GM21526 (cell line): ENCODE results near the gene TNS1.

Source experiments
- ATAC-seq: cut with Tn5 transposase; IDR thresholded peaks from one replicate; pipeline ENCODE4 v1.9.1; 2021; ENCODE audit warnings: moderate library complexity; ENCODE audit not compliant: unreplicated experiment, low FRiP score

Gene TNS1

GRCh38 chr2:217964275-217965161 lies 38.3 kb downstream of the TNS1 start:
- no peak for ATAC-seq

GRCh38 chr2:217960351-217960750 lies 42.4 kb downstream of the TNS1 start:
- ATAC-seq, result no peak

GRCh38 chr2:217959723-217960122 lies 43.1 kb downstream of the TNS1 start:
- no peak for ATAC-seq

DNA sequence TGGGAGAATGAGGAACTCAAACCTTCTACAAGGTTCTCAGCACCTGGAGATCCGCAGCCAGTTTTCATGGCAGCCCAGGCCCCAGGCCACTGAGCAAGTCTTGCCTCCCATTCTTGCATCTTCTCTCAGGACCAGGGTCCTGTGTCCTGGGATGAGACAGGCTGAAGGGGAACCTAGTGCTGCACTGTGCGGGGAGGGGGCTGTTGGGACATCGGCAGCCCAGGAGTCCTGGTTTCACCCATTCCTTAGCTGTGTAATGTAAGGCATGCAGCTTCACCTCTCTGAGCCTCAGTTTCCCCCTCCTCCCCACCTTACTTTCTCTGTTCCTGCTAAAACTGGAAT lies 43.9 kb downstream of the TNS1 start:
- no peak for ATAC-seq

- no peak for ATAC-seq
These were observed 44.5 kb downstream of the TNS1 start for GRCh38 chr2:217958206-217958883.

GRCh38 chr2:217956586-217957457 lies 46.0 kb downstream of the TNS1 start:
- ATAC-seq, result no peak

DNA sequence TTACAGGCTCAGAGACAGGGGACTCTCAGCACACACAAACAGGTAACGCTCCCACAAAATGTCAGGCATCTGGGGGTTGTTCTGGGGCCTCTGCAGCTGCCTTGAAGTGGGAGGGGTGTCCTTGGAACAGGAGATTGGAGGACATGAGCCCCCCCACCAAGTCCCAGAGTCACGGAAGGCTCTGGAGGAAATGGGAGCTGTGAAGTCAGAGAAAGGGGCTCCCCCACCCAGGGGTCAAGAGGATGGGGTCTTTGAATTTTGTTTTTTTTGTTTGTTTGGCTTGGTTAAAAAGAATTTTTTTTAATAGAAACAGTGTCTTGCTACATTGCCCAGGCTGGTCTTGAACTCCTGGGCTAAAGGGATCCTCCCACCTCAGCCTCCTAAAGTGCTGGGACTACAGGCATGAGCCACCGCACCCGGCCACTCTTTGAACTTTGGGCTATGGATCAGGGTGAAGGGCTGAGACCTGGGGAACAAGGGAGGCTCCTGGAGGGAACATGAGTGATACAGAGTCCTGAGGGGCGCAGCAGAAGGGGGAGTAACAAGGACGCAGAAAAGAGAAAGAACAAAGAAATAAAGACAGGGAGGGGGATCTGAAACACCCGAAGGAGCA lies 46.8 kb downstream of the TNS1 start:
- no peak for ATAC-seq

GRCh38 chr2:217954971-217955740 lies 47.6 kb downstream of the TNS1 start:
- ATAC-seq, result no peak

GRCh38 chr2:217954469-217954868 lies 48.3 kb downstream of the TNS1 start:
- no peak for ATAC-seq

DNA sequence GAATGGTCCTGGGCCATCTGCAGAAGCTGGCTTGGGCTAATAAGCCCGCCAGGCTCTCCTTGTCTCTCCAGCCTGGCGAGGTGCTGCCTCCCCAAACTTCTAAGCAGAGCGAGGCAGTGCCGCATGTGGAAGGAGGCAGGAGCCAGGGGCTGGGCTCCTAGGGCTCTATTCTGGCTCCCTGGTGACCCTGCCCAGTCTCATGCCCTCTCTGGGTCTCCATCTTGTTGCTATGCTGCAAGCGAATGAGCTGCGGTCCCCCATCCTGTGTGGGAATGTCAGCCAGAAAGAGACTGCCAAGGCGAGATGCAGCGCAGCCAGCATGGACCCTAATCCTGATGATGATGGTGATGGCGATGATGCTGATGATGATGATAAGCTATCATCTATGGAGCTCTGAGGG lies 48.7 kb downstream of the TNS1 start:
- ATAC-seq, result no peak

- no peak for ATAC-seq
These were observed 49.3 kb downstream of the TNS1 start for GRCh38 chr2:217953531-217953932.

DNA sequence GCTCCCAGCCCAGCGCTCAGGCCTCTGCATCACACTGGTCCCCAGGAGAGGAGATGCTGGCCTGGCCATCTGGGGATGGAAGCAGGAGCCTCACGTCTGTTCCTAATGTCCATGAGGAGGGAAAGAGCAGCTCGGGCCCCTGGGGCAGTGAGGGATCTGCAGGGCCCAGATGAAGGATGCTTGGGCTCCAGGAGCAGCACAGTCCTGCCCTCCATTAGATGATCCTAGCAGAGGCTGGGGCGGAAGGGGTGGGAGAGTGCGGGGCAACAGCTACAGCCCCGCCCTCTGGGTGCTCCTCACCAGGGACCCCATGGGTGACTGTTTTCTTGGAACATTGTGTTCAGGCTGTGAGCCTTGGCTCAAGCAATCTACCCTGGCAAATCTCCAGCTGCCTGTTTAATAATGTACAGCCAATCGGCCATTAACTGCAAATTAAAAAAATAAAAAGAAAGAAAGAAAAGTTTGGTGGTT lies 49.7 kb downstream of the TNS1 start:
- ATAC-seq, result no peak

GRCh38 chr2:217952409-217952808 lies 50.4 kb downstream of the TNS1 start:
- ATAC-seq, result no peak

- ATAC-seq, result no peak
These were observed 51.1 kb downstream of the TNS1 start for GRCh38 chr2:217951521-217952247.

DNA sequence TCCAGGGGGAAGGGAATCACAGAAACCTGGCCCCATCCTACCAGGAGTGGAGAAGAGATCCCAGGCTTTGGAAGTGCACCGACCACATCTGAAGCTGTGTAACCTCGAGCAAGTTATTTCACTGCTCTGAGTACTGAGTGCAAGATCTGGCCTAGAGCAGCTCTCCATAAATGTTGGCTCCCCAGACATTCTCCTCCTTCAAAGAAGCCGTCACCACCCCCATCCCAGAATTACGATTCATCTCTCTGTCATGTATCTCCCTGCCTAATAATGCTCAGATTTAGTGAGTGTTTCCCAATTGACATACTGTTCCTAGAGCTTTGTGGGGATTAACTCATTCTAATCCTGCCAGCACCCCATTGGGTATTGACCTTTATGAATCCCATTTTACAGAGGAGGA lies 51.7 kb downstream of the TNS1 start:
- ATAC-seq, result no peak

- no peak for ATAC-seq
These were observed 52.4 kb downstream of the TNS1 start for GRCh38 chr2:217950401-217950871.

DNA sequence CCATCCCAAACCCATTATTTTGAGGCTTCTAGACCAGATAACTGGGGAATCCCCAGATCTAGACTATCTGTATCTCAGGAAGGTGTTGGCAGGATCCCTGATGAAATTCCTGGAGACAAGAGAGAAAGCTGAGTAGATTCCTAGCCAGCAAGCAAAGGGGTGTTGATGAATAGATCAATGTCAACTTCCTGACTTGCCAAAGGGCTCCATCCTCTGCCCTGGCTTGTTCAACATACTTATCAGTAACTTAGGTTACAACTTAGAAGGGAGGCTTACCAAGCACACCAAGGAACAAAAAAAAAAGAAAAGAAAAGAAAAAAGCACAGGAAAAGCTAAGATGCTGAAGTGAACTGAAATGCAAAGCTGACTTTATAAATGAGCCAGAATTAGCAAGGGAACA lies 53.3 kb downstream of the TNS1 start:
- ATAC-seq, result no peak

DNA sequence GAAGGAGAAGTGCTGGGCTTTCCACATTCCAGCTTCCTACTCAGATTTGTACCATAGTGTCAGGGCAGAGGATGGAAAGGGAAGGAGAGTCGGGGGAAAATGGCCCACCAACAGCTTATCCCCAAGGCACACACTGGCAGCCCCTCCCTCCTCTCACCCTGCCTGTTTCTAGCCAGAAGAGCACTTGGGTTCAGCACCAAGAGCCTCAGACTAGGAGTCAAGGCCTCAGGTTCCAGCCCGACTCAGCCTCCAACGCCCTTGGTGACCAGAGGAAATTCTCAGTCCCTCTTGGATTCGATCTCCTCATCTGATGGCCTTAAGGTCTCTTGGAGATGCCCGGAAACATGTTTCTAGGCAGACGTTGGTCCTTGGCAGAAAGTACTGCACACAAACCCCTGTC lies 53.9 kb downstream of the TNS1 start:
- ATAC-seq, result no peak

DNA sequence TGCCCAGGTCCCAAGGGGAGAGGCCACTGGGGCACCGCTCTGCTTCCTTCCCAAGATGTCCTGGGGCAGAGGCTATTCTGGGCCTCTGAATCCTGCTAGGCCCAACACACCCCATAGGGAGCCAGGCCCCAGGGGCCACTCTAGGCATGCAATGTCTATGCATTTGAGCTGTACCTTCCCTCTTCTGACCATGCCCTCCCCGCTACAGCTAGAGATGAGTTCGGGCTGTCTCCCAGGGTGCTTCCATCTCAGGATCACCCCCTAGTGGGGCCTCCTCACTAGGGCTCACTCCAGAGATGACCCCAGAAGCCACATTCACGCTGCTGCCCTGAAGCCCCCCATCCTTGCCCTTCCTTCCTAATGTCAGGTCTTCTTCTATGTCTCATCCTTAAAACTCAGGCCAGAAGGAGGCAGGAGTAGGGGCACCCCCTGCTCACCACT lies 54.4 kb downstream of the TNS1 start:
- no peak for ATAC-seq
